Measurements from ENCODE around the gene XYLT1. TPM values are rescaled to one million over a fixed set of nuclear protein-coding genes. Genes with fewer than 3 reads are reported as not detected.

Gene XYLT1
- total and polyA plus RNA-seq, 2 of the 13 experiments (the other 11 are each of a cell fraction or from before 2014, with no cell fraction given) = not detected

DNA sequence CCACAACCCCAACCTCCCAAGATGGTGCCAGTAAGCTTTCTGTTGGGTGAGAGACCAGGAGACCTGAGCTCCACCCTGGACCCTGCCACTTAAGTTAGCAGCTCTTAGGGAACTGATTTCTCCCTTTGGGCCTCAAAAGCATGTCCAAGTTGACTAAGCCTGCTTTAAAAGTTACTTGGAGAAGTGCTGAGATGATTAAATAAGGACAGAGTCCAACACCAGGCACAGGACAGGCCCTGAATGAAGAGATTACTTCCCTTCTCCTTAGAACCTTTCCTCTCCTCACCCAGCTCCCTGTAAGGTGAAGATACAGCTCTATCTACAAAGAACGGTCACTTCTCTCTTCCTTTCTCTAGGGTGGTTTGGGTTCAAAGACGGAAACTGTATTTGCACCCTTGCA lies 162.6 kb downstream of the XYLT1 start:
- FAIRE-seq = no peak
- Histone ChIP-seq H4K20me1 (ENCODE audit: insufficient read depth, low read length) (no peaks in the 10 kb centered on the region), H3K27me3 (ENCODE audit: control insufficient read depth in 1 of 2, insufficient read depth in 2 of 2, low read length in 2 of 2) (peaks cover 2 to 7% of the 10 kb centered on the region in 2 experiments; a peak in 1 of 5 replicates), H3K4me2 (ENCODE audit: low read depth, low read length) (no peak overlapping the region), H3K27ac (ENCODE audit: extremely low read length, insufficient read depth, low read length) (no peak overlapping the region), H3K4me3 (replicated peaks in 1 of 3; ENCODE audit: insufficient read depth in 1 of 3, low read depth in 2 of 3, low read length in 3 of 3) (no peak overlapping the region), H3K9me3 (ENCODE audit: low read length) (no peaks in the 10 kb centered on the region), H3K9ac (ENCODE audit: insufficient read depth, low read depth, low read length) (no peak overlapping the region), H3K36me3 (replicated peaks in 1 of 2; ENCODE audit: control insufficient read depth in 1 of 2, insufficient read depth in 2 of 2, low read length in 2 of 2) (no peaks in the 10 kb centered on the region), H3K79me2 (ENCODE audit: insufficient read depth, low read length) (no peaks in the 10 kb centered on the region), H2AFZ (ENCODE audit: low read length) (no peak overlapping the region), H3K4me1 (ENCODE audit: insufficient read depth, low read length) (no peaks in the 10 kb centered on the region)
- no peak for ATAC-seq
- ChIA-PET CTCF (ENCODE audit: low intra/inter-chr PET ratio, low total read pairs) (no interaction called here), POLR2A (no interaction called here)
- WGBS (ENCODE audit: low lambda C conversion rate) = 66% methylated on average over 2 of the region's 2 CpGs
- no peak for DNase-seq (ENCODE audit: low spot score)
- intact Hi-C loops (cut with micrococcal nuclease; ENCODE audit: unreplicated experiment) (no loop called here), in situ Hi-C loops (cut with HindIII; ENCODE audit: extremely low pct_ligation_motif_present, low pct_unique_long_range_greater_than_20kb) (no loop called here)
- no TSS peak for BruUV-seq (replicated peaks)
- TF ChIP-seq, protein P1, sequence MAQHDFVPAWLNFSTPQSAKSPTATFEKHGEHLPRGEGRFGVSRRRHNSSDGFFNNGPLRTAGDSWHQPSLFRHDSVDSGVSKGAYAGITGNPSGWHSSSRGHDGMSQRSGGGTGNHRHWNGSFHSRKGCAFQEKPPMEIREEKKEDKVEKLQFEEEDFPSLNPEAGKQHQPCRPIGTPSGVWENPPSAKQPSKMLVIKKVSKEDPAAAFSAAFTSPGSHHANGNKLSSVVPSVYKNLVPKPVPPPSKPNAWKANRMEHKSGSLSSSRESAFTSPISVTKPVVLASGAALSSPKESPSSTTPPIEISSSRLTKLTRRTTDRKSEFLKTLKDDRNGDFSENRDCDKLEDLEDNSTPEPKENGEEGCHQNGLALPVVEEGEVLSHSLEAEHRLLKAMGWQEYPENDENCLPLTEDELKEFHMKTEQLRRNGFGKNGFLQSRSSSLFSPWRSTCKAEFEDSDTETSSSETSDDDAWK (CRISPR knock-in tag; IDR thresholded peaks at IDR 0.05) = no peak
- TF ChIP-seq ZNF451 (CRISPR knock-in tag; IDR thresholded peaks at IDR 0.05) = no peak
- TF ChIP-seq TAF15 (IDR thresholded peaks at IDR 0.05; ENCODE audit: low read depth, low read length, poor library complexity, severe bottlenecking) = no peak
- TF ChIP-seq ZNF256 (CRISPR knock-in tag; conservative IDR thresholded peaks at IDR 0.05) = no peak
- TF ChIP-seq HNRNPK (IDR thresholded peaks at IDR 0.05; ENCODE audit: low read depth, low read length, poor library complexity, severe bottlenecking) = no peak
- TF ChIP-seq ZNF816 (CRISPR knock-in tag; IDR thresholded peaks at IDR 0.05; ENCODE audit: borderline replicate concordance) = no peak
- TF ChIP-seq, protein P2, sequence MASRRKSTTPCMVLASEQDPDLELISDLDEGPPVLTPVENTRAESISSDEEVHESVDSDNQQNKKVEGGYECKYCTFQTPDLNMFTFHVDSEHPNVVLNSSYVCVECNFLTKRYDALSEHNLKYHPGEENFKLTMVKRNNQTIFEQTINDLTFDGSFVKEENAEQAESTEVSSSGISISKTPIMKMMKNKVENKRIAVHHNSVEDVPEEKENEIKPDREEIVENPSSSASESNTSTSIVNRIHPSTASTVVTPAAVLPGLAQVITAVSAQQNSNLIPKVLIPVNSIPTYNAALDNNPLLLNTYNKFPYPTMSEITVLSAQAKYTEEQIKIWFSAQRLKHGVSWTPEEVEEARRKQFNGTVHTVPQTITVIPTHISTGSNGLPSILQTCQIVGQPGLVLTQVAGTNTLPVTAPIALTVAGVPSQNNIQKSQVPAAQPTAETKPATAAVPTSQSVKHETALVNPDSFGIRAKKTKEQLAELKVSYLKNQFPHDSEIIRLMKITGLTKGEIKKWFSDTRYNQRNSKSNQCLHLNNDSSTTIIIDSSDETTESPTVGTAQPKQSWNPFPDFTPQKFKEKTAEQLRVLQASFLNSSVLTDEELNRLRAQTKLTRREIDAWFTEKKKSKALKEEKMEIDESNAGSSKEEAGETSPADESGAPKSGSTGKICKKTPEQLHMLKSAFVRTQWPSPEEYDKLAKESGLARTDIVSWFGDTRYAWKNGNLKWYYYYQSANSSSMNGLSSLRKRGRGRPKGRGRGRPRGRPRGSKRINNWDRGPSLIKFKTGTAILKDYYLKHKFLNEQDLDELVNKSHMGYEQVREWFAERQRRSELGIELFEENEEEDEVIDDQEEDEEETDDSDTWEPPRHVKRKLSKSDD (CRISPR knock-in tag; IDR thresholded peaks at IDR 0.05; ENCODE audit: low read depth) = no peak
- TF ChIP-seq, protein P3, sequence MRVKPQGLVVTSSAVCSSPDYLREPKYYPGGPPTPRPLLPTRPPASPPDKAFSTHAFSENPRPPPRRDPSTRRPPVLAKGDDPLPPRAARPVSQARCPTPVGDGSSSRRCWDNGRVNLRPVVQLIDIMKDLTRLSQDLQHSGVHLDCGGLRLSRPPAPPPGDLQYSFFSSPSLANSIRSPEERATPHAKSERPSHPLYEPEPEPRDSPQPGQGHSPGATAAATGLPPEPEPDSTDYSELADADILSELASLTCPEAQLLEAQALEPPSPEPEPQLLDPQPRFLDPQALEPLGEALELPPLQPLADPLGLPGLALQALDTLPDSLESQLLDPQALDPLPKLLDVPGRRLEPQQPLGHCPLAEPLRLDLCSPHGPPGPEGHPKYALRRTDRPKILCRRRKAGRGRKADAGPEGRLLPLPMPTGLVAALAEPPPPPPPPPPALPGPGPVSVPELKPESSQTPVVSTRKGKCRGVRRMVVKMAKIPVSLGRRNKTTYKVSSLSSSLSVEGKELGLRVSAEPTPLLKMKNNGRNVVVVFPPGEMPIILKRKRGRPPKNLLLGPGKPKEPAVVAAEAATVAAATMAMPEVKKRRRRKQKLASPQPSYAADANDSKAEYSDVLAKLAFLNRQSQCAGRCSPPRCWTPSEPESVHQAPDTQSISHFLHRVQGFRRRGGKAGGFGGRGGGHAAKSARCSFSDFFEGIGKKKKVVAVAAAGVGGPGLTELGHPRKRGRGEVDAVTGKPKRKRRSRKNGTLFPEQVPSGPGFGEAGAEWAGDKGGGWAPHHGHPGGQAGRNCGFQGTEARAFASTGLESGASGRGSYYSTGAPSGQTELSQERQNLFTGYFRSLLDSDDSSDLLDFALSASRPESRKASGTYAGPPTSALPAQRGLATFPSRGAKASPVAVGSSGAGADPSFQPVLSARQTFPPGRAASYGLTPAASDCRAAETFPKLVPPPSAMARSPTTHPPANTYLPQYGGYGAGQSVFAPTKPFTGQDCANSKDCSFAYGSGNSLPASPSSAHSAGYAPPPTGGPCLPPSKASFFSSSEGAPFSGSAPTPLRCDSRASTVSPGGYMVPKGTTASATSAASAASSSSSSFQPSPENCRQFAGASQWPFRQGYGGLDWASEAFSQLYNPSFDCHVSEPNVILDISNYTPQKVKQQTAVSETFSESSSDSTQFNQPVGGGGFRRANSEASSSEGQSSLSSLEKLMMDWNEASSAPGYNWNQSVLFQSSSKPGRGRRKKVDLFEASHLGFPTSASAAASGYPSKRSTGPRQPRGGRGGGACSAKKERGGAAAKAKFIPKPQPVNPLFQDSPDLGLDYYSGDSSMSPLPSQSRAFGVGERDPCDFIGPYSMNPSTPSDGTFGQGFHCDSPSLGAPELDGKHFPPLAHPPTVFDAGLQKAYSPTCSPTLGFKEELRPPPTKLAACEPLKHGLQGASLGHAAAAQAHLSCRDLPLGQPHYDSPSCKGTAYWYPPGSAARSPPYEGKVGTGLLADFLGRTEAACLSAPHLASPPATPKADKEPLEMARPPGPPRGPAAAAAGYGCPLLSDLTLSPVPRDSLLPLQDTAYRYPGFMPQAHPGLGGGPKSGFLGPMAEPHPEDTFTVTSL (CRISPR knock-in tag; IDR thresholded peaks at IDR 0.05; ENCODE audit: borderline replicate concordance) = no peak
- TF ChIP-seq, protein P4, sequence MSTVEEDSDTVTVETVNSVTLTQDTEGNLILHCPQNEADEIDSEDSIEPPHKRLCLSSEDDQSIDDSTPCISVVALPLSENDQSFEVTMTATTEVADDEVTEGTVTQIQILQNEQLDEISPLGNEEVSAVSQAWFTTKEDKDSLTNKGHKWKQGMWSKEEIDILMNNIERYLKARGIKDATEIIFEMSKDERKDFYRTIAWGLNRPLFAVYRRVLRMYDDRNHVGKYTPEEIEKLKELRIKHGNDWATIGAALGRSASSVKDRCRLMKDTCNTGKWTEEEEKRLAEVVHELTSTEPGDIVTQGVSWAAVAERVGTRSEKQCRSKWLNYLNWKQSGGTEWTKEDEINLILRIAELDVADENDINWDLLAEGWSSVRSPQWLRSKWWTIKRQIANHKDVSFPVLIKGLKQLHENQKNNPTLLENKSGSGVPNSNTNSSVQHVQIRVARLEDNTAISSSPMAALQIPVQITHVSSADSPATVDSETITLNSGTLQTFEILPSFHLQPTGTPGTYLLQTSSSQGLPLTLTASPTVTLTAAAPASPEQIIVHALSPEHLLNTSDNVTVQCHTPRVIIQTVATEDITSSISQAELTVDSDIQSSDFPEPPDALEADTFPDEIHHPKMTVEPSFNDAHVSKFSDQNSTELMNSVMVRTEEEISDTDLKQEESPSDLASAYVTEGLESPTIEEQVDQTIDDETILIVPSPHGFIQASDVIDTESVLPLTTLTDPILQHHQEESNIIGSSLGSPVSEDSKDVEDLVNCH (CRISPR knock-in tag; IDR thresholded peaks at IDR 0.05) = no peak
- no peak for TF ChIP-seq ZNF598 (CRISPR knock-in tag; IDR thresholded peaks at IDR 0.05; ENCODE audit: borderline replicate concordance)
- TF ChIP-seq, protein P5, sequence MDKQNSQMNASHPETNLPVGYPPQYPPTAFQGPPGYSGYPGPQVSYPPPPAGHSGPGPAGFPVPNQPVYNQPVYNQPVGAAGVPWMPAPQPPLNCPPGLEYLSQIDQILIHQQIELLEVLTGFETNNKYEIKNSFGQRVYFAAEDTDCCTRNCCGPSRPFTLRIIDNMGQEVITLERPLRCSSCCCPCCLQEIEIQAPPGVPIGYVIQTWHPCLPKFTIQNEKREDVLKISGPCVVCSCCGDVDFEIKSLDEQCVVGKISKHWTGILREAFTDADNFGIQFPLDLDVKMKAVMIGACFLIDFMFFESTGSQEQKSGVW (CRISPR knock-in tag; IDR thresholded peaks at IDR 0.05; ENCODE audit: borderline replicate concordance) = no peak

All from HepG2 (cell line).